Measurements from ENCODE around the gene CERK.

DNA sequence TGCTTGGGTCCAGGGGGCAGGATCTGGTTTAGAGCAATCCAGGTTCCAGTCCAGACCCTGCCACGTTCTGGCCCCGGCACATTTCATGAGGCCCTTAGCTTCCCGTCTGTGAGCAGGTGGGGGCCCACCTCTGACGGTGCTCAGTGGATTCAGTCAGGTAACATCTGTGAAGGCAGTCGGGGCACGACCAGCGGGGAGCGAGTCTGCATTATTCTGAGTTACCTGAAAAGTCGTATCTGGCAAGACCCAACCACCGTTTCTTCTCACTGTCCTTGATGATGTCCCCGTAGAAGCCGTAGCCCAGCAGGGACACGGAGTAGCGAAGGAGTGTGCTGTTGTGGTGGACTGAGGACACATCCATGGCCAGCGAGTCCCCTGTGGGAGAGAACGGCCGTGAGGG, 39.0 kb downstream of the CERK start:
- TF ChIP-seq GATA2 (IDR thresholded peaks at IDR 0.05; ENCODE audit: low read depth, low read length) = no peak
- no peak for TF ChIP-seq GATA3 (IDR thresholded peaks at IDR 0.05; ENCODE audit: low read depth, low read length)
